Measurements from ENCODE around the gene OMA1. TPM values are rescaled to one million over a fixed set of nuclear protein-coding genes. Genes with fewer than 3 reads are reported as not detected.
A peak's percentile ranks its signal among the peaks of the same experiment; 100 is the strongest.

OMA1 gene
- polyA plus RNA-seq, 1 donor (not counting 4 experiments of a cell fraction or from before 2014, with no cell fraction given), result 16.3 TPM

- no peaks in the 10 kb centered on the region for H4K20me1 ChIP-seq (ENCODE audit: control insufficient read depth, extremely low read depth, insufficient read depth, low read length)
- FAIRE-seq (no peak), DNase-seq (ENCODE audit: low read depth, low spot score) (peak; percentile 19)
- no peaks in the 10 kb centered on the region for H3K4me1 ChIP-seq (ENCODE audit: control insufficient read depth, extremely low read depth, insufficient read depth, low read length)
- peak; percentile 22 to 59 (median 50) for TF ChIP-seq CTCF (optimal IDR thresholded peaks at IDR 0.05 in 1 of 3, IDR thresholded peaks at IDR 0.05 in 1 of 3, conservative IDR thresholded peaks at IDR 0.05 in 1 of 3; ENCODE audit: extremely low read depth in 1 of 3, insufficient read depth in 2 of 3, low read length in 3 of 3)
- TF ChIP-seq EZH2 (IDR thresholded peaks at IDR 0.05; ENCODE audit: low read length), result no peak
- peaks cover 2% of the 10 kb centered on the region for H3K9me3 ChIP-seq (ENCODE audit: control insufficient read depth, low read depth, low read length)
- no peak overlapping the region for H3K9ac ChIP-seq (ENCODE audit: control insufficient read depth, extremely low read depth, insufficient read depth, low read length)
- H3K36me3 ChIP-seq (ENCODE audit: control insufficient read depth in 2 of 2, extremely low read depth in 1 of 2, insufficient read depth in 2 of 2, low read length in 2 of 2), result peaks cover 0 to 1% of the 10 kb centered on the region in 2 experiments
- no peak overlapping the region for H3K4me3 ChIP-seq (ENCODE audit: control insufficient read depth in 2 of 3, extremely low read depth in 1 of 3, insufficient read depth in 2 of 3, low read depth in 1 of 3, low read length in 3 of 3)
- dilution Hi-C loops (cut with MboI; ENCODE audit: extremely low pct_ligation_motif_present, low sequenced_read_pairs), result no loop called here
- H3K9me1 ChIP-seq (ENCODE audit: control insufficient read depth, extremely low read depth, insufficient read depth, low read length), result no peaks in the 10 kb centered on the region
- no peak overlapping the region for H3K4me2 ChIP-seq (ENCODE audit: control insufficient read depth, extremely low read depth, insufficient read depth, low read depth, low read length)
- H2AFZ ChIP-seq (ENCODE audit: control insufficient read depth, low read length), result no peak overlapping the region
- no peaks in the 10 kb centered on the region for H3K27me3 ChIP-seq (ENCODE audit: control insufficient read depth, extremely low read depth, insufficient read depth, low read length)
- H3K27ac ChIP-seq (ENCODE audit: control insufficient read depth, insufficient read depth, low read length), result no peak overlapping the region
- H3K79me2 ChIP-seq (ENCODE audit: control insufficient read depth, insufficient read depth, low read length), result no peaks in the 10 kb centered on the region
Observed at GRCh38 chr1:58515794-58516401, 30.6 kb downstream of the OMA1 start.

DNA sequence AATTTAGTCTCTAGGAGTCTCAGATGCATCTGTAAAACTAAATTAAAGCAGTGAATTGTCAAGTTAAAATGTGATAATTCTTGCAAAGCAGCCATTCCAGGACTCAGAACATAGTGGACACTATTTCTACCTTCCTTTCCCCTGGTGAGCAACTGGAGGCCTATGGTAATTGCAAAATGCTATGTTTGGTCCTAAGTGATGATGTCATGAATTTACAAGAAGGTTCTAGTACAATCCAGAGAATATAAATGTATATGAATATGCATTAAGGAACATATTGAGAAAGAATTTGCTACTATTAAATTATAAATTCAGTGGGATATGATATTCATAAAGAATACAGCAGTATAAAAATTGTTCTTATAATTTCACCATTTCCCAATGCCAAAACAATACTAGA, 32.6 kb downstream of the OMA1 start:
- Histone ChIP-seq H3K27me3 (ENCODE audit: control insufficient read depth, extremely low read depth, insufficient read depth, low read length) (no peaks in the 10 kb centered on the region), H3K9me1 (ENCODE audit: control insufficient read depth, extremely low read depth, insufficient read depth, low read length) (no peaks in the 10 kb centered on the region), H3K79me2 (ENCODE audit: control insufficient read depth, insufficient read depth, low read length) (no peaks in the 10 kb centered on the region), H3K4me3 (ENCODE audit: control insufficient read depth in 2 of 3, extremely low read depth in 1 of 3, insufficient read depth in 2 of 3, low read depth in 1 of 3, low read length in 3 of 3) (no peak overlapping the region), H3K9ac (ENCODE audit: control insufficient read depth, extremely low read depth, insufficient read depth, low read length) (no peak overlapping the region), H3K4me1 (ENCODE audit: control insufficient read depth, extremely low read depth, insufficient read depth, low read length) (no peaks in the 10 kb centered on the region), H3K36me3 (ENCODE audit: control insufficient read depth in 2 of 2, extremely low read depth in 1 of 2, insufficient read depth in 2 of 2, low read length in 2 of 2) (no peaks in the 10 kb centered on the region), H3K4me2 (ENCODE audit: control insufficient read depth, extremely low read depth, insufficient read depth, low read depth, low read length) (no peak overlapping the region), H3K27ac (ENCODE audit: control insufficient read depth, insufficient read depth, low read length) (no peak overlapping the region), H4K20me1 (ENCODE audit: control insufficient read depth, extremely low read depth, insufficient read depth, low read length) (no peaks in the 10 kb centered on the region), H3K9me3 (ENCODE audit: control insufficient read depth, low read depth, low read length) (peaks cover 2% of the 10 kb centered on the region), H2AFZ (ENCODE audit: control insufficient read depth, low read length) (no peak overlapping the region)
- no peak for TF ChIP-seq CTCF (optimal IDR thresholded peaks at IDR 0.05 in 1 of 3, IDR thresholded peaks at IDR 0.05 in 1 of 3, conservative IDR thresholded peaks at IDR 0.05 in 1 of 3; ENCODE audit: extremely low read depth in 1 of 3, insufficient read depth in 2 of 3, low read length in 3 of 3)
- no peak for TF ChIP-seq EZH2 (IDR thresholded peaks at IDR 0.05; ENCODE audit: low read length)
- DNase-seq (ENCODE audit: low read depth, low spot score) (no peak), FAIRE-seq (no peak)
- dilution Hi-C loops (cut with MboI; ENCODE audit: extremely low pct_ligation_motif_present, low sequenced_read_pairs), result no loop called here

Data from keratinocyte (primary cell).